NCI-H1417 (cell line): ENCODE results near the gene TK1.

Experiments
- DNase-seq, 3 experiments: peaks; one replicate each; lab custom pipeline; 2025; lab: John Stamatoyannopoulos, UW

Gene TK1

GRCh38 chr17:78133971-78134898 lies 52.6 kb downstream of the TK1 start:
- DNase-seq, result peak; percentile 33 to 66 (median 54)

- no peak for DNase-seq
Observed at GRCh38 chr17:78133179-78133951, 53.5 kb downstream of the TK1 start.

GRCh38 chr17:78132767-78133178 lies 54.1 kb downstream of the TK1 start:
- no peak for DNase-seq

- DNase-seq, result peak in 2 of 3 experiments; percentile 34 to 43
Observed at GRCh38 chr17:78132084-78132676, 54.7 kb downstream of the TK1 start.

GRCh38 chr17:78131172-78132083 lies 55.4 kb downstream of the TK1 start:
- peak in 2 of 3 experiments; percentile 33 to 43 for DNase-seq

- DNase-seq, result peak in 1 of 3 experiments; percentile 19
Observed at GRCh38 chr17:78130437-78131101, 56.3 kb downstream of the TK1 start, which contains the start of gene TMC8. TMC8 (plus strand) TSS chr17:78130771; CDS start chr17:78131589, 818 bp downstream.

GRCh38 chr17:78130090-78130436 lies 56.8 kb downstream of the TK1 start:
- DNase-seq, result no peak

- DNase-seq, result no peak
Observed at GRCh38 chr17:78129351-78130089, 57.3 kb downstream of the TK1 start.

GRCh38 chr17:78128551-78129350 lies 58.1 kb downstream of the TK1 start, which contains the start of gene TMC6:
TMC6 (minus strand) TSS chr17:78128755; CDS start chr17:78126832, 1,923 bp downstream.
- DNase-seq, result peak; percentile 56 to 76 (median 76)

- peak in 2 of 3 experiments; percentile 53 to 57 for DNase-seq
Observed at GRCh38 chr17:78127888-78128550, 58.8 kb downstream of the TK1 start.

- no peak for DNase-seq
Observed at GRCh38 chr17:78127239-78127887, 59.5 kb downstream of the TK1 start.

GRCh38 chr17:78126895-78127238 lies 60.0 kb downstream of the TK1 start:
- no peak for DNase-seq

GRCh38 chr17:78125976-78126894 lies 60.6 kb downstream of the TK1 start:
- no peak for DNase-seq

- DNase-seq, result no peak
Observed at GRCh38 chr17:78125138-78125913, 61.5 kb downstream of the TK1 start.

GRCh38 chr17:78124836-78125137 lies 62.1 kb downstream of the TK1 start:
- DNase-seq, result no peak
